HepG2 (cell line): ENCODE measurements around the gene ARPIN. TPM values are rescaled to one million over a fixed set of nuclear protein-coding genes. Genes with fewer than 3 reads are reported as not detected.

Experiments used
- ATAC-seq: fragments of 200-7000 bp; cut with Tn5 transposase; 3 replicates; pipeline ENCODE4 v1.9.1; 2020; ENCODE audit warnings: mild to moderate bottlenecking, moderate library complexity
- BruUV-seq: library from RNA; stranded (reverse); fragments of 400-500 nt; replicated peaks from 2 replicates; lab custom pipeline; 2021; lab: Mats Ljungman, UMichigan
- CTCF ChIA-PET: fragments of 300-600 bp; formaldehyde crosslinking; extraction: SDS; loops from one replicate; lab custom pipeline; 2021; ENCODE audit warnings: low total read pairs, inconsistent platforms, low intra/inter-chr PET ratio; lab: Yijun Ruan, JAX
- POLR2A ChIA-PET: fragments of 350-600 bp; sonication (Branson Sonifier 250); formaldehyde crosslinking; loops from one replicate; lab custom pipeline; 2020; ENCODE audit warnings: antibody characterized with exemption, inconsistent platforms; lab: Yijun Ruan, JAX
- DNase-seq: peaks from one replicate; pipeline ENCODE4 v3.0.0-alpha.2; 2015; ENCODE audit warnings: low spot score
- FAIRE-seq: peaks from 3 replicates; lab custom pipeline; 2011; peaks lifted over from hg19 to GRCh38; lab: Jason Lieb, UNC
- H2AFZ ChIP-seq: one replicate; pipeline ENCODE4 v1.6.1; 2011; ENCODE audit warnings: low read length, inconsistent platforms
- H3K27ac ChIP-seq: fragments of 300-600 bp; 3 replicates; pipeline ENCODE4 v1.8.0; 2011; ENCODE audit warnings: mixed run types, mild to moderate bottlenecking, mixed read lengths, low read length, inconsistent platforms; ENCODE audit not compliant: insufficient read depth; ENCODE audit errors: extremely low read length
- H3K27me3 ChIP-seq, 2 experiments: fragments of 200-600 bp in 1 of 2; 2 replicates in 1 of 2; 3 replicates in 1 of 2; pipeline versions ENCODE4 v1.6.0 to v1.8.0; 2011; ENCODE audit warnings: low read length in 2 of 2, mild to moderate bottlenecking in 2 of 2, moderate library complexity in 2 of 2, inconsistent platforms in 1 of 2; ENCODE audit not compliant: insufficient read depth in 2 of 2, control insufficient read depth in 1 of 2
- H3K36me3 ChIP-seq, 2 experiments: fragments of 200-600 bp in 1 of 2; replicated peaks in 1 of 2; 2 replicates in 1 of 2; 3 replicates in 1 of 2; pipeline versions ENCODE4 v1.5.1 to v1.8.0; 2011; ENCODE audit warnings: low read length in 2 of 2, inconsistent platforms in 1 of 2; ENCODE audit not compliant: insufficient read depth in 2 of 2, control insufficient read depth in 1 of 2
- H3K4me1 ChIP-seq: 2 replicates; pipeline ENCODE4 v1.5.1; 2012; ENCODE audit warnings: low read length, inconsistent platforms; ENCODE audit not compliant: insufficient read depth
- H3K4me2 ChIP-seq: 2 replicates; pipeline ENCODE4 v1.6.0; 2011; ENCODE audit warnings: low read depth, low read length, inconsistent platforms
- H3K4me3 ChIP-seq, 3 experiments: fragments of 200-600 bp in 1 of 3; sonication (generic), shearing (Covaris generic) in 1 of 3; replicated peaks in 1 of 3; 2 replicates each; pipeline ENCODE4 v1.5.1; 2011 to 2016; ENCODE audit warnings: low read length in 3 of 3, inconsistent platforms in 2 of 3, low read depth in 2 of 3, mild to moderate bottlenecking in 2 of 3, control low read depth in 1 of 3, mixed read lengths in 1 of 3; ENCODE audit not compliant: insufficient read depth in 1 of 3
- H3K79me2 ChIP-seq: one replicate; pipeline ENCODE4 v1.6.1; 2011; ENCODE audit warnings: low read length, inconsistent platforms; ENCODE audit not compliant: insufficient read depth
- H3K9ac ChIP-seq: 2 replicates; pipeline ENCODE4 v1.6.0; 2011; ENCODE audit warnings: mild to moderate bottlenecking, low read depth, low read length, inconsistent platforms; ENCODE audit not compliant: insufficient read depth
- H3K9me3 ChIP-seq: 2 replicates; pipeline ENCODE4 v1.5.1; 2012; ENCODE audit warnings: mild to moderate bottlenecking, low read length
- H4K20me1 ChIP-seq: 2 replicates; pipeline ENCODE4 v1.6.0; 2011; ENCODE audit warnings: inconsistent platforms, mild to moderate bottlenecking, low read length, moderate library complexity; ENCODE audit not compliant: insufficient read depth
- EEA1 ChIP-seq: sonication (generic); formaldehyde crosslinking; IDR thresholded peaks from 2 replicates; pipeline ENCODE4 v1.5.1; 2020; ENCODE audit warnings: mild to moderate bottlenecking, missing genetic modification reagents, borderline replicate concordance
- SMARCE1 ChIP-seq: fragments of 450-650 bp; IDR thresholded peaks from 2 replicates; pipeline ENCODE4 v1.6.1; 2017; ENCODE audit warnings: borderline replicate concordance
- SP140L ChIP-seq: sonication (generic); formaldehyde crosslinking; IDR thresholded peaks from 2 replicates; pipeline ENCODE4 v1.4.0; 2020; ENCODE audit warnings: missing genetic modification reagents, borderline replicate concordance
- TAF1 ChIP-seq: sonication (generic); formaldehyde crosslinking; IDR thresholded peaks from 2 replicates; pipeline ENCODE4 v1.4.0; 2020; ENCODE audit warnings: missing genetic modification reagents
- ZFY ChIP-seq: sonication (generic); formaldehyde crosslinking; IDR thresholded peaks from 2 replicates; pipeline ENCODE4 v1.4.0; 2020; ENCODE audit warnings: missing genetic modification reagents
- ZKSCAN5 ChIP-seq: sonication (generic); formaldehyde crosslinking; IDR thresholded peaks from 2 replicates; pipeline ENCODE4 v1.5.1; 2020; ENCODE audit warnings: mild to moderate bottlenecking, missing genetic modification reagents
- ZNF225 ChIP-seq: sonication (generic); formaldehyde crosslinking; IDR thresholded peaks from 2 replicates; pipeline ENCODE4 v1.4.0; 2020; ENCODE audit warnings: mild to moderate bottlenecking, missing genetic modification reagents
- ZNF879 ChIP-seq: sonication (generic); formaldehyde crosslinking; IDR thresholded peaks from 2 replicates; pipeline ENCODE4 v1.8.1; 2023; ENCODE audit warnings: missing genetic modification reagents
- WGBS: methylation state at CpG from one replicate; pipeline ENCODE4 v1.1.6; 2017; ENCODE audit warnings: low lambda C conversion rate; 5-methylcytosine and 5-hydroxymethylcytosine counted together
- in situ Hi-C: cut with HindIII; loops from 2 replicates; pipeline ENCODE4 v1.10.0; 2017; ENCODE audit warnings: low pct_unique_long_range_greater_than_20kb; ENCODE audit not compliant: extremely low pct_ligation_motif_present
- intact Hi-C: fragments of 100-400 bp; cut with micrococcal nuclease; formaldehyde crosslinking; loops from one replicate; pipeline ENCODE4 v1.10.0; 2022; ENCODE audit not compliant: unreplicated experiment
- polyA plus RNA-seq, 8 experiments: library from polyadenylated mRNA; depleted of rRNA in 3 of 8; stranded (reverse) in 7 of 8; unstranded in 1 of 8; fragments of >200 nt; fragmentation: Illumina TruSeq in 4 of 8; extraction: Trizol in 4 of 8; gene quantifications; 2 replicates each; pipeline versions ENCODE4 v1.2.1 to v1.2.3, GENCODE V29; 2011 to 2016; ENCODE audit warnings: low read depth in 4 of 8, missing spikeins in 1 of 8, mixed read lengths in 1 of 8; ENCODE audit not compliant: insufficient read depth in 1 of 8
- total RNA-seq, 5 experiments: library from RNA; depleted of rRNA; stranded (reverse); fragments of >200 nt; fragmentation: Illumina TruSeq; extraction: Trizol; gene quantifications; 2 replicates each; pipeline ENCODE4 v1.2.3, GENCODE V29; 2016; ENCODE audit warnings: low read depth in 1 of 5
- TF ChIP-seq, protein P1 (sequence below): sonication (generic); formaldehyde crosslinking; IDR thresholded peaks from 2 replicates; pipeline ENCODE4 v1.5.1; 2020; ENCODE audit warnings: mild to moderate bottlenecking, missing genetic modification reagents
- TF ChIP-seq, protein P2 (sequence below): sonication (generic); formaldehyde crosslinking; IDR thresholded peaks from 2 replicates; pipeline ENCODE4 v1.5.1; 2020; ENCODE audit warnings: missing genetic modification reagents, mild to moderate bottlenecking, borderline replicate concordance
- TF ChIP-seq, protein P3 (sequence below): sonication (generic); formaldehyde crosslinking; IDR thresholded peaks from 2 replicates; pipeline ENCODE4 v1.4.0; 2020; ENCODE audit warnings: missing genetic modification reagents, mild to moderate bottlenecking, borderline replicate concordance
- TF ChIP-seq, protein P4 (sequence below): sonication (generic); formaldehyde crosslinking; IDR thresholded peaks from 2 replicates; pipeline ENCODE4 v1.4.0; 2020; ENCODE audit warnings: missing genetic modification reagents

ARPIN gene
- total and polyA plus RNA-seq, 2 of the 13 experiments (the other 11 are each of a cell fraction or from before 2014, with no cell fraction given) = 2.8 to 5.0 TPM

DNA sequence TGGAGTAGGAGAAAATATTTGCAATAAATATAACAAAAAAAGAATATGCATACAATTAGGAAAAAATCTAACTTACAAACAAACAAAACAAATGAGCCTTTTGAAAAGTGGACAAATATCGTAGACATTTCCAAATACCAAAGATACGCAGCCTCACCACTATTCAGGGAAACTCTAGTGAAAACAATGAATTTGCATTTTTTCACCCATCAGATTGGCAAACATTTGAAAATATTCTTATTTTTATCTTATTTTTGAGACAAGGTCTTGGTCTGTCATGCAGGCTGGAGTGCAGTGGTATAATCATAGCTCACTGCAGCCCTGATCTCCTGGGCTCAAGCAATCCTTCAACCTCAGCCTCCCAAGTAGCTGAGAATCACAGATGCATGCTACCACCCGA is 34.4 kb downstream of the ARPIN start:
- Histone ChIP-seq H3K36me3 (peaks cover 0 to 39% of the 10 kb centered on the region in 2 experiments; a peak in 2 of 5 replicates), H2AFZ (no peak overlapping the region), H3K4me1 (no peaks in the 10 kb centered on the region), H3K79me2 (no peaks in the 10 kb centered on the region), H3K27ac (no peak overlapping the region), H3K9ac (no peak overlapping the region), H3K4me3 (no peak overlapping the region), H3K9me3 (no peaks in the 10 kb centered on the region), H3K4me2 (no peak overlapping the region), H3K27me3 (no peaks in the 10 kb centered on the region), H4K20me1 (no peaks in the 10 kb centered on the region)
- DNase-seq = no peak
- TF ChIP-seq TAF1 (no peak), ZFY (CRISPR knock-in tag) (no peak)
- TF ChIP-seq, protein P1, sequence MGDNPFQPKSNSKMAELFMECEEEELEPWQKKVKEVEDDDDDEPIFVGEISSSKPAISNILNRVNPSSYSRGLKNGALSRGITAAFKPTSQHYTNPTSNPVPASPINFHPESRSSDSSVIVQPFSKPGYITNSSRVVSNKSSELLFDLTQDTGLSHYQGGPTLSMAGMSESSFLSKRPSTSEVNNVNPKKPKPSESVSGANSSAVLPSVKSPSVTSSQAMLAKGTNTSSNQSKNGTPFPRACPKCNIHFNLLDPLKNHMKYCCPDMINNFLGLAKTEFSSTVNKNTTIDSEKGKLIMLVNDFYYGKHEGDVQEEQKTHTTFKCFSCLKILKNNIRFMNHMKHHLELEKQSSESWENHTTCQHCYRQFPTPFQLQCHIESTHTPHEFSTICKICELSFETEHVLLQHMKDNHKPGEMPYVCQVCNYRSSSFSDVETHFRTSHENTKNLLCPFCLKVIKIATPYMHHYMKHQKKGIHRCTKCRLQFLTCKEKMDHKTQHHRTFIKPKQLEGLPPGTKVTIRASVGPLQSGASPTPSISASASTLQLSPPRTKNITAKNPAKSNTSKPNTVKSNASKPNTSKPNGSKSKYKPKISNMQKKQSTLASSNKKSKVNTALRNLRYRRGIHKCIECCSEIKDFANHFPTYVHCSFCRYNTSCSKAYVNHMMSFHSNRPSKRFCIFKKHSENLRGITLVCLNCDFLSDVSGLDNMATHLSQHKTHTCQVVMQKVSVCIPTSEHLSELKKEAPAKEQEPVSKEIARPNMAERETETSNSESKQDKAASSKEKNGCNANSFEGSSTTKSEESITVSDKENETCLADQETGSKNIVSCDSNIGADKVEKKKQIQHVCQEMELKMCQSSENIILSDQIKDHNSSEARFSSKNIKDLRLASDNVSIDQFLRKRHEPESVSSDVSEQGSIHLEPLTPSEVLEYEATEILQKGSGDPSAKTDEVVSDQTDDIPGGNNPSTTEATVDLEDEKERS (CRISPR knock-in tag) = no peak
- CTCF ChIA-PET = no interaction called here
- in situ Hi-C loops = loop anchor here (5.0 kb wide), 1 partner anchor 121 kb away; no protein-coding TSS in a partner anchor
- 89% methylated on average over 3 of the region's 3 CpGs for WGBS
- POLR2A ChIA-PET = no interaction called here
- intact Hi-C loops = loop anchor here (5.0 kb wide), 1 partner anchor 71 kb away; no protein-coding TSS in a partner anchor
- no peak for FAIRE-seq
- no TSS peak for BruUV-seq
- ATAC-seq = no peak

DNA sequence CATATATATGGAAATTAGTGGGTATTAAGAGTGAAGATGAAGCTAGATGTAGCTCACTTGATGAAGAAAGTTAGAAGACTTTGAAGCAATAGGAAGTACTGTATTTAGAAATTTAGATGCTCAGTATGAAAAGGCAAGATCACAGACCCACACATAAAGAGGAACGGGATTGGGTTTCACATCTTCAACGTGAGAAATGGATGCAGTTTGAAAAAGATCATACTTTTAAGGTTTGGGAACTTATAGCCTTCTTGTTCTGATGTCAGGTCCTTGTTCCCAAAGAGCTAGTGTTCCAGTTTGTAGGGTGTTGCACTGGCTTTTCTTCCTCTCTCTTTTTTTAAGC is 35.7 kb downstream of the ARPIN start:
- Histone ChIP-seq H3K27ac (no peak overlapping the region), H3K36me3 (peaks cover 0 to 31% of the 10 kb centered on the region in 2 experiments; a peak in 2 of 5 replicates), H3K4me3 (no peak overlapping the region), H3K9me3 (no peaks in the 10 kb centered on the region), H3K9ac (no peak overlapping the region), H2AFZ (no peak overlapping the region), H4K20me1 (no peaks in the 10 kb centered on the region), H3K4me1 (no peaks in the 10 kb centered on the region), H3K4me2 (no peak overlapping the region), H3K27me3 (no peaks in the 10 kb centered on the region), H3K79me2 (no peaks in the 10 kb centered on the region)
- DNase-seq (no peak), ATAC-seq (no peak), FAIRE-seq (no peak)
- in situ Hi-C loops = loop anchor here (5.0 kb wide), 1 partner anchor 120 kb away; no protein-coding TSS in a partner anchor
- 91% methylated on average over 2 of the region's 2 CpGs for WGBS
- POLR2A ChIA-PET = interaction anchor here (0.8 kb wide), 1 partner anchor 116 kb away, joined by 3 read pairs; no protein-coding TSS in a partner anchor
- intact Hi-C loops = loop anchor here (5.0 kb wide), 1 partner anchor 70 kb away; no protein-coding TSS in a partner anchor
- no TSS peak for BruUV-seq
- CTCF ChIA-PET = no interaction called here
- TF ChIP-seq ZNF879 = no peak
- no peak for TF ChIP-seq EEA1
- no peak for TF ChIP-seq ZNF225
- TF ChIP-seq, protein P2, sequence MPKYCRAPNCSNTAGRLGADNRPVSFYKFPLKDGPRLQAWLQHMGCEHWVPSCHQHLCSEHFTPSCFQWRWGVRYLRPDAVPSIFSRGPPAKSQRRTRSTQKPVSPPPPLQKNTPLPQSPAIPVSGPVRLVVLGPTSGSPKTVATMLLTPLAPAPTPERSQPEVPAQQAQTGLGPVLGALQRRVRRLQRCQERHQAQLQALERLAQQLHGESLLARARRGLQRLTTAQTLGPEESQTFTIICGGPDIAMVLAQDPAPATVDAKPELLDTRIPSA (CRISPR knock-in tag) = no peak
- no peak for TF ChIP-seq SMARCE1
- TF ChIP-seq SP140L (CRISPR knock-in tag) = no peak
- TF ChIP-seq, protein P3, sequence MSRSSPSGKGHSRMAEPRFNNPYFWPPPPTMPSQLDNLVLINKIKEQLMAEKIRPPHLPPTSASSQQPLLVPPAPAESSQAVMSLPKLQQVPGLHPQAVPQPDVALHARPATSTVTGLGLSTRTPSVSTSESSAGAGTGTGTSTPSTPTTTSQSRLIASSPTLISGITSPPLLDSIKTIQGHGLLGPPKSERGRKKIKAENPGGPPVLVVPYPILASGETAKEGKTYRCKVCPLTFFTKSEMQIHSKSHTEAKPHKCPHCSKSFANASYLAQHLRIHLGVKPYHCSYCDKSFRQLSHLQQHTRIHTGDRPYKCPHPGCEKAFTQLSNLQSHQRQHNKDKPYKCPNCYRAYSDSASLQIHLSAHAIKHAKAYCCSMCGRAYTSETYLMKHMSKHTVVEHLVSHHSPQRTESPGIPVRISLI (CRISPR knock-in tag) = no peak
- TF ChIP-seq ZKSCAN5 (CRISPR knock-in tag) = no peak
- TF ChIP-seq, protein P4, sequence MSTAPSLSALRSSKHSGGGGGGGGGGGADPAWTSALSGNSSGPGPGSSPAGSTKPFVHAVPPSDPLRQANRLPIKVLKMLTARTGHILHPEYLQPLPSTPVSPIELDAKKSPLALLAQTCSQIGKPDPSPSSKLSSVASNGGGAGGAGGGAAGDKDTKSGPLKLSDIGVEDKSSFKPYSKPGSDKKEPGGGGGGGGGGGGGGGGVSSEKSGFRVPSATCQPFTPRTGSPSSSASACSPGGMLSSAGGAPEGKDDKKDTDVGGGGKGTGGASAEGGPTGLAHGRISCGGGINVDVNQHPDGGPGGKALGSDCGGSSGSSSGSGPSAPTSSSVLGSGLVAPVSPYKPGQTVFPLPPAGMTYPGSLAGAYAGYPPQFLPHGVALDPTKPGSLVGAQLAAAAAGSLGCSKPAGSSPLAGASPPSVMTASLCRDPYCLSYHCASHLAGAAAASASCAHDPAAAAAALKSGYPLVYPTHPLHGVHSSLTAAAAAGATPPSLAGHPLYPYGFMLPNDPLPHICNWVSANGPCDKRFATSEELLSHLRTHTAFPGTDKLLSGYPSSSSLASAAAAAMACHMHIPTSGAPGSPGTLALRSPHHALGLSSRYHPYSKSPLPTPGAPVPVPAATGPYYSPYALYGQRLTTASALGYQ (CRISPR knock-in tag) = no peak
